Activated CD8-positive, alpha-beta T cell treated with anti-CD3 and anti-CD28 coated beads for 36 hours (primary cell): ENCODE results near the gene RRAS. TPM values are rescaled to one million over a fixed set of nuclear protein-coding genes. Genes with fewer than 3 reads are reported as not detected.

Source experiments
- ATAC-seq: fragments of 200-7000 bp; cut with Tn5 transposase; one replicate; pipeline ENCODE4 v1.10.0; 2021; ENCODE audit warnings: mild to moderate bottlenecking, moderate library complexity
- CTCF ChIA-PET: fragments of 350-600 bp; sonication (Branson Sonifier 250); formaldehyde crosslinking; loops from one replicate; lab custom pipeline; 2021; ENCODE audit warnings: antibody characterized with exemption; lab: Charles Lee
- POLR2A ChIA-PET: fragments of 350-600 bp; sonication (Branson Sonifier 250); formaldehyde crosslinking; loops from one replicate; lab custom pipeline; 2021; ENCODE audit warnings: antibody characterized with exemption; lab: Charles Lee
- DNase-seq: peaks from one replicate; pipeline ENCODE4 v3.0.0-alpha.2; 2020
- H3K27ac Mint-ChIP-seq: one replicate; pipeline ENCODE4 v1.8.0; 2021; ENCODE audit warnings: mild to moderate bottlenecking, mixed read lengths
- H3K27me3 Mint-ChIP-seq: one replicate; pipeline ENCODE4 v1.8.0; 2021; ENCODE audit warnings: mixed read lengths
- H3K36me3 Mint-ChIP-seq: one replicate; pipeline ENCODE4 v1.8.0; 2021; ENCODE audit warnings: low read depth, mixed read lengths
- H3K4me1 Mint-ChIP-seq: one replicate; pipeline ENCODE4 v1.8.0; 2021; ENCODE audit warnings: low read depth, mixed read lengths
- H3K4me3 Mint-ChIP-seq: one replicate; pipeline ENCODE4 v1.8.0; 2021; ENCODE audit warnings: mild to moderate bottlenecking, moderate library complexity, mixed read lengths
- H3K9me3 Mint-ChIP-seq: one replicate; pipeline ENCODE4 v1.8.0; 2021; ENCODE audit warnings: mixed read lengths
- intact Hi-C: fragments of 100-400 bp; cut with micrococcal nuclease; formaldehyde crosslinking; loops from one replicate; pipeline ENCODE4 v1.10.0; 2022
- total RNA-seq, 2 experiments: library from RNA; stranded (reverse); gene quantifications; one replicate each; pipeline ENCODE4 v1.2.3, GENCODE V29; 2021
- TF ChIP-seq, protein P1 (sequence below): fragments of 200-600 bp; IDR thresholded peaks from one replicate; pipeline ENCODE4 v1.8.0; 2022; ENCODE audit warnings: antibody characterized with exemption, mild to moderate bottlenecking

The RRAS gene
- total RNA-seq, 2 experiments from 2014 or later = 6.3 to 7.1 TPM

DNA sequence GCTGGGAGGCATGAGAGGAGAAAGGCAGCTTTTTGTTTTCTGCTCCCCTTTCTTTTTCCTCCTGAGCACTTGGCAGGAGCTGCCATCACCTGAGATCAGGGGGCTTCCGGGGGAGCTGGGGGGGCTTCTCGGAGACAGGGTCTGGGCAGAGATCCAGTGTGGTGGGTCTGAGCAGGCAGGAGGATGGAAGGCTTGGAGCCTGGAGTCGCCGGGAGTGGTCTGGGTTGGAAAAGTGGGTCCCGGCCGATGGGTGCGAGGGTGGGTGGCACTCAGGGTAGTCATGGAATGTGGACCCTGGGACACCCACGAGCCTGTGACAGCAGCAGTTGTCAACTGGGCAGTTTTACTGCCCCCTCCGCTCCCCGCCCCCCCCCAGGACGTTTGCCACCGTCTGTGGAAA lies 47.2 kb upstream of the RRAS start:
- H3K4me3 Mint-ChIP-seq = no peak overlapping the region
- ChIA-PET CTCF (no interaction called here), POLR2A (interaction anchor here (1.0 to 2.4 kb wide), 2 partner anchors 11 to 17 kb away, joined by 3 to 8 read pairs; no protein-coding TSS in a partner anchor)
- no peak for DNase-seq
- H3K4me1 Mint-ChIP-seq = peaks cover 32% of the 10 kb centered on the region
- intact Hi-C loops = no loop called here
- H3K9me3 Mint-ChIP-seq = no peaks in the 10 kb centered on the region
- peaks cover 52% of the 10 kb centered on the region for H3K36me3 Mint-ChIP-seq
- no peak overlapping the region for H3K27ac Mint-ChIP-seq
- no peak for ATAC-seq
- TF ChIP-seq, protein P1, sequence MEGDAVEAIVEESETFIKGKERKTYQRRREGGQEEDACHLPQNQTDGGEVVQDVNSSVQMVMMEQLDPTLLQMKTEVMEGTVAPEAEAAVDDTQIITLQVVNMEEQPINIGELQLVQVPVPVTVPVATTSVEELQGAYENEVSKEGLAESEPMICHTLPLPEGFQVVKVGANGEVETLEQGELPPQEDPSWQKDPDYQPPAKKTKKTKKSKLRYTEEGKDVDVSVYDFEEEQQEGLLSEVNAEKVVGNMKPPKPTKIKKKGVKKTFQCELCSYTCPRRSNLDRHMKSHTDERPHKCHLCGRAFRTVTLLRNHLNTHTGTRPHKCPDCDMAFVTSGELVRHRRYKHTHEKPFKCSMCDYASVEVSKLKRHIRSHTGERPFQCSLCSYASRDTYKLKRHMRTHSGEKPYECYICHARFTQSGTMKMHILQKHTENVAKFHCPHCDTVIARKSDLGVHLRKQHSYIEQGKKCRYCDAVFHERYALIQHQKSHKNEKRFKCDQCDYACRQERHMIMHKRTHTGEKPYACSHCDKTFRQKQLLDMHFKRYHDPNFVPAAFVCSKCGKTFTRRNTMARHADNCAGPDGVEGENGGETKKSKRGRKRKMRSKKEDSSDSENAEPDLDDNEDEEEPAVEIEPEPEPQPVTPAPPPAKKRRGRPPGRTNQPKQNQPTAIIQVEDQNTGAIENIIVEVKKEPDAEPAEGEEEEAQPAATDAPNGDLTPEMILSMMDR = no peak
- H3K27me3 Mint-ChIP-seq = peaks cover 10% of the 10 kb centered on the region

DNA sequence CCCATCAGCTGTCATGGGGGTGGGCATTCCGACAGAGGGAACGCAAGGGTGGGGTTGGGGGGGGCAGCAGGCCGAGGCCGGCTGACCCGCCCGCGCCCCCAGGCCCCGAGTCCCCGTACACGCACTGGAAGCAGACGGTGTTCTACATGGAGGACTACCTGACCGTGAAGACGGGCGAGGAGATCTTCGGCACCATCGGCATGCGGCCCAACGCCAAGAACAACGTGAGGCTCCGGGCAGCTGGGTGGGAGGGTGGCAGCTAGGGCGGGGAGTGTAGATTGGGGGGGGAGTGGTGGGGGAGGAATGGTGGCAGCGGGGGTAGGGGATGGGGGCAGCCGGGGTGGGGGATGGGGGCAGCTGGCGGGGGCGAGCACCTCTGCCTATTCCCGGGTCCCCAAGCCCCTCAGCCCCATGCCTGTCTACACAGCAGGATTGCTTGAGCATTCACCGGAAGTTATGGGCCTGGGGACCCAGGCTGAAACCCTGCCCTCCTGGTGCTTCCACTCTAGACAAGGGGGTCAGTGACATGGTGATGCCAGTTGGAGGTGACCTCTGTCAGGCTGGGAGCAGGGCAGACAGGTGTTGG lies 46.7 kb upstream of the RRAS start:
- no peak for DNase-seq
- Mint-ChIP-seq H3K27me3 (peaks cover 8% of the 10 kb centered on the region), H3K9me3 (no peaks in the 10 kb centered on the region), H3K4me3 (no peak overlapping the region), H3K4me1 (peaks cover 31% of the 10 kb centered on the region), H3K27ac (no peak overlapping the region), H3K36me3 (peaks cover 56% of the 10 kb centered on the region)
- ATAC-seq = no peak
- intact Hi-C loops = no loop called here
- TF ChIP-seq, protein P1 = no peak
- ChIA-PET CTCF (no interaction called here), POLR2A (interaction anchor here (1.0 kb wide), 1 partner anchor 16 kb away, joined by 3 read pairs; no protein-coding TSS in a partner anchor)

DNA sequence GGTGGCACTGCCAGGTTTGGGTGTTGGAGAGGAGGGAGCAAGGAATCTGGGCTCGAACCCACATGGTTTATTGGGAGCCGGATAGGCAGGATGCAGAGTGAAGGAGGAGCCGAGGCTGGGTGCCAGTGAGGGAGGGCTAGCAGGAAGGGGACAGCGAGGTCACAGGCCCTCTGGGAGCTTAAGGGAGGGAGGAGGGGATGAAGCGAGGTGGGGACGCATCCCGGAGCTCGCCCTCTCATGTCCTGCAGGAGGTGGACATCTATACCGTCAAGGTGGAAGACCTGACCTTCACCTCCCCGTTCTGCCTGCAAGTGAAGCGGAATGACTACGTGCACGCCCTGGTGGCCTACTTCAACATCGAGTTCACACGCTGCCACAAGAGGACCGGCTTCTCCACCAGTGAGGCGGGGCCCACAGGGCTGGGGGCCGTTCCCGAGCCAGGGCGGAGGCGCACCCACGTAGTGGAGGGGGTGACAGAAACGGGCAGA lies 45.9 kb upstream of the RRAS start:
- POLR2A ChIA-PET = interaction anchor here (0.8 to 1.2 kb wide), 2 partner anchors 7 to 172 kb away, joined by 3 read pairs; no protein-coding TSS in a partner anchor

DNA sequence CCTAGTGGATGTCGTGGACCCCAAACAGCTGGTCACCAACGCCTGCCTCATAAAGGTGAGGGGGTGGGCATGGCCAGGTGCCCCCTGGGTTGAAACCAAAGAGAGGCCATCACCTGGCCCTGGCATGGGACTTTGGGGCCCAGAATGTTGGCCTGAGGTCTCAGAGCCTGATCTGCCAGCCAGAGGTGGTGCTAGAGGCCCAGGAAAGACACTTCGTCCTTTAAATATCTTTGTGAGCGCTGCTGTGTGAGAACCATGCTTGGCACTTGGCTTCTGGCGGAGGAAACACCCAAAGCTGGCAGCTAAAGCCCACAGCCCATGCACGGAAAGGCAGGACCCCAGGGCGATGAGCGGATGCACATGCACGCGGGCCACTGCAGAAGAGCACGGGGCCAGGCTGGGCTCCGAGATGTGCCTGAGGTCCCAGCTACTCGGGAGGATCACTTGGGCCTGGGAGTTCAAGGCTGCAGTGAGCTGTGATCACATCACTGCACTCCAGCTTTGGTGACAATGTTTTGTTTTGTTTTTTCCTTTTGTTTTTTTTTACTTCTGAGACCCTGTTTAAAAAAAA lies 45.1 kb upstream of the RRAS start:
- H3K36me3 Mint-ChIP-seq = peaks cover 60% of the 10 kb centered on the region
- DNase-seq (no peak), ATAC-seq (no peak)
- TF ChIP-seq, protein P1 = no peak
- H3K27me3 Mint-ChIP-seq = no peaks in the 10 kb centered on the region
- ChIA-PET CTCF (interaction anchor here (1.0 to 1.7 kb wide), 3 partner anchors 12 to 151 kb away, joined by 3 to 4 read pairs (median 3); no protein-coding TSS in a partner anchor), POLR2A (interaction anchor here (0.5 to 1.4 kb wide), 4 partner anchors 8 to 173 kb away, joined by 3 to 6 read pairs (median 3); no protein-coding TSS in a partner anchor)
- H3K4me3 Mint-ChIP-seq = no peak overlapping the region
- H3K27ac Mint-ChIP-seq = no peak overlapping the region
- peaks cover 23% of the 10 kb centered on the region for H3K4me1 Mint-ChIP-seq
- intact Hi-C loops = no loop called here
- H3K9me3 Mint-ChIP-seq = no peaks in the 10 kb centered on the region

More for the DNA sequence above, 45.9 kb upstream of the RRAS start:
- CTCF ChIA-PET = no interaction called here
- no peak overlapping the region for H3K4me3 Mint-ChIP-seq
- TF ChIP-seq, protein P1 = no peak
- no peak for ATAC-seq
- H3K4me1 Mint-ChIP-seq = peaks cover 25% of the 10 kb centered on the region
- H3K27me3 Mint-ChIP-seq = peaks cover 6% of the 10 kb centered on the region
- no peak for DNase-seq
- no peaks in the 10 kb centered on the region for H3K9me3 Mint-ChIP-seq
- intact Hi-C loops = no loop called here
- H3K36me3 Mint-ChIP-seq = peaks cover 61% of the 10 kb centered on the region
- H3K27ac Mint-ChIP-seq = no peak overlapping the region
